NCI-H82 treated with DMSO at 0.1 percent for 48 hours (cell line): Measurements from ENCODE around the gene ZSCAN5B.
"Not testable (repeated sequence)": the region's sequence is repeated elsewhere in the genome, so short reads cannot be mapped to it uniquely, and the experiment has no call there.

Experiments used
- DNase-seq: peaks from one replicate; lab custom pipeline; 2025; ENCODE audit not compliant: unreplicated experiment; lab: John Stamatoyannopoulos, UW

ZSCAN5B gene

GRCh38 chr19:56176310-56176709 is 21.3 kb downstream of the ZSCAN5B start:
- DNase-seq, result not testable (repeated sequence)

- peak; percentile 4 for DNase-seq
Measured at GRCh38 chr19:56175861-56176307, 21.7 kb downstream of the ZSCAN5B start, which contains the start of gene GALP. GALP (plus strand) TSS chr19:56176008; CDS start chr19:56177109, 1,101 bp downstream.

GRCh38 chr19:56174550-56174949 is 23.0 kb downstream of the ZSCAN5B start:
- DNase-seq, result no peak

DNA sequence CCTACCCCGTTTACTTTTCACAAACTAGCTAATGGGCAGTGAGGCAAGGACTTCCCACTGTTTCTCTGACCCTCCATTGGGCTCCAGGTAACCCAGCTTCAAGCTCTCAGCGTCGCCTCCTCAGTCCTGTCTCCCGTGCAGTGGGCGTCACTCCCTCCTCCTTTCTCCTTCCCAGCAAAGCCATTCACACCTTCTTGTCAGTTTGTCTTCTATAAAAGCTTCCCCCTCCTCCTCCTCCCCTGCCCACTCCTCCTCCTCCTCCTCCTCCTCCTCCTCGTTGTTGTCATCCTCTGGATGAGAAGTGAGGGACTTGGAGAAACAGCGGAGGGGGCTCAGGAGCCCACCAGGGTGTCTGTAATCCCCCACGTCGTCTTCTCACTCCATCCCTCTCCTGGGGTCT is 23.5 kb downstream of the ZSCAN5B start:
- DNase-seq, result no peak

DNA sequence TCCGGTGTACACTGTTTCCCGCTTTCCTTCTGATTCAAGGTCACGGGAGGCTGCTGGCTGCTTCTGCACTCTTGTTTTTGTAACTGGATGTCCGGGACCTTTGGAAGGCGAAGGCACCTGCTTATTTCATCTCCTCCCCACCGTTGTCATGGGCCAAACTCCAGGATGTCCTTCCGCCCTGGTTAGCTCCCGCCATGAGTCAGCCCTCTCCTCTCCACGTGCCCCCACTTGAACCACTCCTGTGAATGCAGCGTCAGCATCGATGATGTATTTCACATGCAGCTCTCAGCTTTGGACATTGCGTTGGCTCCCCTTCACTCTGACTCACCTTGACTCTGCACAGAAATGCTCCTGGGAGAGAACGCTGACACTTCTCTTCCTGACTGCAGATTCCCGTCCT is 27.3 kb downstream of the ZSCAN5B start:
- no peak for DNase-seq

- DNase-seq, result no peak
Measured at GRCh38 chr19:56167064-56167578, 30.5 kb downstream of the ZSCAN5B start.

GRCh38 chr19:56163097-56163496 is 34.5 kb downstream of the ZSCAN5B start:
- no peak for DNase-seq

- no peak for DNase-seq
Measured at GRCh38 chr19:56162258-56162657, 35.3 kb downstream of the ZSCAN5B start.

DNA sequence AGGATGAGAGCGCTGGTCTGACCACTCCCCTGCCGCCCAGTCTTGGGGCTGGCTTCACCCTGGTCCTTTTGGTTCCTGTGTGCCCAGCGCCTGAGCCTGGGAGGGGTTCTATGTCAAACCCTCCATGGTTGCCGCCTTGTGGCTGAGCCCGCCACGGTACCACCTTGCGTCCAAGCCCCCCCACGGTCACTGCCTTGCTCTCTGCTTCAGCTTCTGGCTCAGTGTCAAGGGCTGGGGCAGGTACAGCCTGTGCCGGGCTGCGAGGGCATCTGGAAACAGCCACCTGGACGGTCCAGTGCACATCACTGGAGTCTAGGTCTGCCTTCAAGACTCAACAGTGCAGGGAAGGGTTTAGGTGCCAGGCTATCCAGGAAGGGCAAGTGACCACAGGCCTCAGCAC is 36.0 kb downstream of the ZSCAN5B start:
- no peak for DNase-seq

GRCh38 chr19:56159622-56160271 is 37.8 kb downstream of the ZSCAN5B start:
- no peak for DNase-seq

GRCh38 chr19:56159009-56159559 is 38.5 kb downstream of the ZSCAN5B start:
- no peak for DNase-seq

DNA sequence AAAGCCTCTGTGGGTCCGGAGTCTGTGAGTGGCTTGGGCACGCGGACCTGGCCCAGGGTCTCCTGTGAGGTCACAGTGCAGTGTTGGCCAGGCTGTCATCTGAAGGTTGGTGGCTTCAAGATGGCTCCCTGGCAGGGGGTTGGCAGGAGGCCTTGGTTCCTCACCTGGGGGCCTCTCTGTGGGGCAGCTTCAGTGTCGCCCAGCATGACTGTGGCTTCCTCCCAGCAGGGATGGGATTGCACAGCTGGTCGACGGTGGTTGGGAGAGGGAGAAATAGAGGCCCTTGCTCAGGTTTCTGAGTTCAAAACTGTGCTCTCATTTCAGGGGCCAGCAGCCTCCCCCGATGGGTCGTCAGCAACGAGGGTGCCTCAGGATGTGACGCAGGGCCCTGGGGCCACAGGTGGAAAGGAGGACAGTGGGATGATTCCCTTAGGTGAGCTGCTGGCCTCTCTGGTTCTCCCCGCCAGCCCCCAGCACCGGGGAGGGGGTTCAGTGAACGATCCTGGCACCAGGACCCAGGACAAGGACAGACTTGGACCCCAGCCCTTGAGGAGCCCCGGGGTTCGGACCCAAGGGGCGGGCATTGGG is 39.3 kb downstream of the ZSCAN5B start:
- DNase-seq, result no peak

DNA sequence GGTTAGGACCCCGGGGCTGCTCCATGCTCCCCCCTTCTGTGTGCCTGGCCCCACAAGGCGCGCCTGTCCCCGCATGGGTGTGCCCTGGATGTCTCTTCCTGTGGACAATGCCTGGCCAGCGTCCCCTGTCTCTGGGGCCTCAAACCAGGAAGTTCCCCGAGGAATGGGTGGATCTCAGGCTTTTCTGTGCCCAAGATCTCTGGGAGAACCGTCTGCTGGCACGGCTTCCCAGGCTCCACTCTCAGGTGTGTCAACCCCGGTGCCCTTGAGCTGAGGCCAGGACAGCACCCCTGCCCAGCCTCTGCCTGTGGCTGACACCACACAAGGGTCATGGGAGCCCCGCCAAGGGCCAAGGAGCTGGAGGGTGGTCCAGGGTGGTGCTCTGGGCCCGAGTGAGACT is 40.8 kb downstream of the ZSCAN5B start:
- DNase-seq, result no peak

GRCh38 chr19:56155124-56155687 is 42.4 kb downstream of the ZSCAN5B start:
- DNase-seq, result no peak

DNA sequence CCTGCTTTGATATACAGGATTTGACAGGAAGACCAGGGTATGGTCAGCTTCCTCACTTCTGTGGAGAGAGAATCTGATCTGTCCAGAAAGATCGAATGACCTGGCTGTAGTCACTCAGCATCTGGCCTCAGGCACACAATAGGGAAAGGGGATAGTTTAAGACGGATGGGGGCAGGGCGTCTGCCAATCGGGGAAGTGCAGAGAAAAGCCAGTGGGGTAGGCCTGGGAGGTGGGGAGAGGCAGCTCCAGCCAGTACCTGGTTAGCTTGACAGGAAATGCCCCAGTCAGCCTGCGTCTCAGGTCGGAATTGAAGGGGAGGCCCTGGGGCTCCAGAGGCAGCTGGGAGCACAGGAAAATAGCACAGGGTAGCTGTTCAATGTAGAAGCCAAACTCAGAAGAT is 44.1 kb downstream of the ZSCAN5B start:
- DNase-seq, result no peak

DNA sequence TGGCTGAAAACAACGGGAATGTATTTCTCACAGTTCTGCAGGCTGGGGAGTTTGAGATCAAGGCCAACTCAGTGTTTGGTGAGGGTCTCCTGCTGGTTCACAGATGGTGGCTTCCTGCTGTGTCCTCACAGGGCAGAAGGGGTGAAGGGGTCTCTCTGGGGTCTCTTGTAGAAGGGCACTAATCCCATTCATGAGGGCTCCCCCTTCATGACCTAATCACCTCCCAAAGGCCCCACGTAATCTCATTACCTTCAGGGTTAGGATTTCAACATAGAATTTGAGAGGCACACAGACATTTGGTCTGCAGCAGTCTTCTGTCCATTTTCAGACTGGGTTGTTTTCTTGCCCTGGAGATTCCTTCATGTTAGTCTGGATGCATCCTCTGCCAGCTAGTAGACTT is 44.9 kb downstream of the ZSCAN5B start:
- DNase-seq, result peak; percentile 19

GRCh38 chr19:56150358-56150757 is 47.2 kb downstream of the ZSCAN5B start:
- no peak for DNase-seq

- DNase-seq, result no peak
Measured at GRCh38 chr19:56149656-56150038, 47.9 kb downstream of the ZSCAN5B start.

GRCh38 chr19:56148955-56149655 is 48.5 kb downstream of the ZSCAN5B start:
- not testable (repeated sequence) for DNase-seq

GRCh38 chr19:56148096-56148495 is 49.5 kb downstream of the ZSCAN5B start:
- no peak for DNase-seq

DNA sequence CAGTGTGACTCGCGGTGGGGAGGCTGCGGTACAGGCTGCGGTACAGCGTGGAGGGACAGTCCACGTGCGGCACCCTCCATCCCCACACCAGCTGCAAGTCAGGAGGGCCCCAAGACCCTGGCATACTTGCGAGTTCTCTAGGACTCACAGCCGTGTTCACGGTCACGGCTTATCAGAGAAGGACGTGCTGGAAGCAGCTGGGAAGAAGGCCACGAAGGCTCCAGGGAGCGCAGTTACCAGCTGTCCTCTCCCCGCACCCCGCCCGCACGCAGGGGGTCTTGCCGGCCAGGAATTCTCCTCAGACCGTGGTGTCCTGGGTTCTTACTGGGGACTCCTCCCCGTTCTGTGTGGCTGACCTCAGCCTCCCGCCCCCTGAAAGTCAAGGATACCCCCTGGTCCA is 50.3 kb downstream of the ZSCAN5B start:
- no peak for DNase-seq
